Activated CD4-positive, alpha-beta T cell treated with anti-CD3 and anti-CD28 coated beads for 1 hour (primary cell): ENCODE results near the gene ACTR5.
A peak's percentile ranks its signal among the peaks of the same experiment; 100 is the strongest.

Experiments
- DNase-seq: peaks from one replicate; pipeline ENCODE4 v3.0.0-alpha.2; 2020

Gene ACTR5

DNA sequence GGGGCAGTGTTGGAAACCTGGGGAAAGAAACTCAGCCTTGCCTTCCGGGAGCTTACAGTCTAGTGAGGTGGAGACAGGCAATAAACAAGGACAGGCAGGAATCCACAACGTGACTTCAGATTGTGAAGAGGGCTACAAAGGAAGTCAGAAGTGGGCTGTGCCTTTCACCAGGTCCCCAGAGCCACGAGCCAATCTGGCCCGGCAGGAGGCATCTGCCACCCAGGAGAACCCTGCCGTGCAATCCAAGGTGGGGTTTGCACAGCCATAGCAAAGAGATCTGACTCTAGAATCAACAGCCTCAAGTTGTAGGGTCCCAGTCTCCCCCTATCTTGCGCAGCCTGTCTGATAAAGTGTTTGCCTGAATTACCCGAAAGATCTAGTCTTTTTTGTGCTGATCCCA lies 18.5 kb upstream of the ACTR5 start:
- DNase-seq, result no peak

DNA sequence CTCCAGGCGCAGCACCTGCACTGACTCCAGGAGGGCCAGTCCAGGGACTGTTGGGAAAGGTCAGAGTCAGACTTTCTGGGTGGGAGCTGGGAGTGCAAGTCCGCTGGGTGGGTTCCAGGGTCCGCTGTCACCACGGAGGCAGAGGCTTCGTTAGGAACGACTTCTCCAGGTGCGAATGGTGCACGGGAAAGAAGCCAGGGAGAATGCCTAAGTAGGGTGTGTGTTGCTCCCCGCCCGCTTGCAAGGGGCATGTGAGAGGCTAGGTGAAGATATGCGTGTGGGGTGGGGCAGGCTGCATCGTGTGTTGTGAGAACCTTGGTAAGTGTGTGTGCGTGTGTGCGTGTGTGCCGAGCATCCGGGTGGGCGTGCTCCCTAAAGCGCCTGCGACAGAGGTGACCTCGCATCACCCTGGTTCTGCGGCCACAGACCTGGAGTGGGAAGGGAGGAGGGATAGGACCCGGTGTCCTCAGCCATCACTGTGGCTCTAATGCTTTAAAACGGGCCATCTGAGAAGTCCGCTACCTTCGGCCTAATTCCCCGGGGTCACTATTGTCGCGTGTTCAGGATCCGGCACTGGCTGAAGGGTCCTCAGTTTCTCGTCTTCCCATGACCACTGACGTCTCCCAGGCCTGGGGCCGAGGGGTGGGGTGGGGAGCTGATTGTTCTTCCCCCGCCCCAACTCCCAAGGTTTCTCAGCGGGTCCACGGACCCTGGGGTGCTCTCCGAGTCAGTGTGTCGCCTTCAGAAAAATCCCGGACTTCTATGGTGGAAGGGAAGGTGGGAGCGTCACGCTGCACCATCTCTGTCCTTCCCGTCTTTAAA lies 17.9 kb upstream of the ACTR5 start:
- no peak for DNase-seq

DNA sequence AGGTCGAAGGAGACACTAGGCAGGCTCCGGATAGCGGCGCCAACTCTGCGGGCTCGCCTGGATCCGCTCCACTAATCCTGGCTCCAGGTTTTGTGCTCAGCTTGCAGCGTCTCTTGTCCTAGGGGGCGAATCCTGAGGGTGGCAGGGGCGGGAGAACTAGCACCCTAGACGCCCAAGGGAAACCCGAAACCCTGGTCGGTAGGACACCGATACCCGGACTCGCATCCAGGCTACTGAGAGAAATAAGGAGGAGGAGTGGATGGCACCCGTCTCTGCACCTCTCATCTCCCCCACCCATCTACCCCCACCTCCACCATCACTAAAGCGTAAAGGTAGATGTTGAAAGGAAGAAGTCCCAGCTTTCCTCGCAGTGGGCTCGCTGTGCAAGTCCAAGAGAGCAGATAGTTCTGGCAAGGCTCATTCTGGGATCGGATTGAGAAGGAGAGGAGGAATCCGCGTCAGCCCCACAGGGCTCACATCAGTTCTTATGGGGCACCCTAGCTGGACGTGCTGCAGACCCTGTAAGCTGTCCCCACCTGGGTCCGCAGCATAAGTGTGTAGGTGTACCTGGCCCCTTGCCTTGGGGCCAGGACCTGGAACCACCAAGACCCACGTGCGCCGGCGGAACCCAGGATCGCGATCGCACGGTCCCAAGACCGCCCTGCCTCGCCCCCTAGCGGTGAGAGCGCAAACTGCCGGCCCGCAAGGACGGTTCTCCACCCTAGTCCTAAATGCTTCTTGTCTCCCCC lies 17.1 kb upstream of the ACTR5 start:
- peak; percentile 63 for DNase-seq

DNA sequence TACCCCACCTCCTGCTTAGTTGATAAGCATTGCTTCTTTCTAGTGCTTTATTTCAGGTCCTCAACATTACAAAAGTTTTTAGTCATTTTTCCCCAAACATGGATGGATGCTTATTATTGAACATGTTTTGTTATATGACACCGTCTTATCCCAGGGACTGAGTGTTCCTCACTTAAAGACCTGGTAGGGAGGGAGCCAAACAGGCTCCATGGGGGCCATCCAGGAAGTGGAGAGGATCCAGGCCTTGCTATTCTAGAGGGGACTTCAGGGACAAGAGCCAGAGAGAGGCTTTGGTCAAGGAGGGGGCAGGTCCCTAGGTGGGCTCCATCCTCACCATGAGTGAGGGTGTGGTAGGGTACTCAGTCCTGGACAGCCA lies 16.5 kb upstream of the ACTR5 start:
- DNase-seq, result no peak

DNA sequence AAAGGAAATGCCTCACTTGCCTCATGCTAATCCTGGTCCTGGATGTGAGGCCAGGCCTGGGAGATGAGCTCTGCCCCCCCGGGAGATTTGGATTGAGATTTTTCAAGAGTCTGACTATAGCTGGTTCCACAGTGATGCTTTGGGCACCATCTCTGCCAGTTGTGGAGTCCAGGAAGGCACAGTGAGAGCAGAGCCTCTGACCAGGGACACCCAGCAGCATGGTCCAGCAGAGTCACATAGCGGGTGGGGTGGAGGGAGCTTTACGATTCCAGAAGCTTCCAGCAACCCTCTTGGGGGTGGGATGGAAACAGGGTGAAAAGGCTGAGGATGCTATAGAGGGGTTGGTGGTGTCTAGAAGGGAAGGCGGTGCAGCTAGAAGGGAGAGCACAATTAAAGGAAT lies 15.3 kb upstream of the ACTR5 start:
- DNase-seq, result no peak

DNA sequence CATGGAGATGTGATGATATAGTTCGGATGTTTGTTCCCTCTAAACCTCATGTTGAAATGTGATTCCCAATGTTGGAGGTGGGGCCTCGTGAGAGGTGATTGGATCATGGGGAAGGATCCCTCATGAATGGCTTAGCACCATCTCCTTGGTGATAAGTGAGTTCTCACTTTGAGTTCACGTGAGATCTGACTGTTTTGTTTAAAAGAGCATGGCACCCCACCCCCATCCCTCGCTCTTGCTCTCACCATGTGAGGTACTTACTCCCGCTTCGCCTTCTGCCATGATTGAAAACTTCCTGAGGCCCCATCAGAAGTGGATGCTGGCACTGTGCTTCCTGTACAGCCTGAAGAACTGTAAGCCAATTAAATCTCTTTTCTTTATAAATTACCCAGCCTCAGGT lies 13.1 kb upstream of the ACTR5 start:
- no peak for DNase-seq

DNA sequence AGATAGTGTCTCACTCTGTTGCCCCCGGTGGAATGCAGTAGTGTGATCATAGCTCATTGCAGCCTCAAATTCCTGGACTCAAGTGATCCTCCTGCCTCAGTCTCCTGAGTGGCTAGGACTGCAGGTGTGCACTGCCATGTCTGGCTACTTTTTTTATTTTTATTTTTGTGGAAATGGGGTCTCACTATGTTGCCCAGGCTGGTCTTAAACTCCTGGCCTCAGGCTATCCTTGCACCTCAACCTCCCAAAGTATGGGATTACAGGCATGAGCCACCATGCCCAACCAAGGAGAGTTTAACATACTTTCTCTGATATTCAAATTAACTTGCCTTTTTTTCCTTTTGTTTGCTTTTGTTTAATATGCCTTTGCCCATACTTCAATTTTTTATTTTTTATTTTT lies 10.4 kb upstream of the ACTR5 start:
- no peak for DNase-seq

DNA sequence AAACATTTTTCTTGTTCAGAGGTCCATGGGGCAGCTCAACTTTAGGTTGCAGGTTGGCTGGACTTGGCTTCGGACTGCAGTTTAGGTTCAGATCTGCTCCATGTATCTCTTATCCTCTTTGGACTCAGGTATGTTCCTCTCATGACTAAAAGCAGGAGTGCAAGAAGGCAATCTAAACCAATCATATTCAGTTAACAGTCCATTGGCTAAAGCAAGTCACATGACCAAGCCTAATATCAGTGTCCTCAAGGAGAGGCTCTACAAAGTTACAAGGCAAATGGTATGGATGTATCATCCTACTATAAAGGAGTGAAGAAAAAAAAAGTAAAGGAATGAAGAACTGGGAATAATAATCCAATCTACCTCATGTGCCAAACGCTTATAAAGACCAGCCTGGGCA lies 2.5 kb upstream of the ACTR5 start:
- no peak for DNase-seq

DNA sequence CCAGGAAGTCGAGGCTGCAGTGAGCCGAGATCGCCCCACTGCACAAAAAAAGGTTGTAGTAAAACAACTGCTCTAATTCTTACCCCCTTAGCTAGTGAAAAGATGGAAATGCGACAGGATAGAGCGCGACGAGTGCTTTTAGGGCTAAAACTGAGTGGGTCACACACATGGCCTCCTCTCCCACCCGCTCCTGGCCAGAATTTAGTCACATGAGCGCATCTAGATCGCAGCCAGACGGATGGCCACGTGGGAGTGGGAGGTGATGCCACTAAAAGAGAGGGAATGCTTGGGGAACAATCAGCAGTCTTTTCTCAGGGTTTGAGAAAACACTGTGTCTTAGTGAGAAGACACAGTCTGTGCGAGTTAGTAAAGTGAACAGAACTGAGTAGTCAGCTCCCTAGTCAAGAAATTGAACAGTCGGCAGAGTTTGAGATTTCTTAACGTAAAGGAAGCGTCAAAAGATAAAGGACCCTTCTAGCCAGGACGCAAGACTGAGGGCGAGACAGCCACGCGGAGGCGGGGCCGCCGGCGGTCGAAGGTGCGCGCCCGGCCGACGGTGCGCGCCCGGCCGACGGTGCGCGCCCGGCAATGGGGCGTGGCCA lies 664 bp upstream of the ACTR5 start:
- DNase-seq, result no peak

DNA sequence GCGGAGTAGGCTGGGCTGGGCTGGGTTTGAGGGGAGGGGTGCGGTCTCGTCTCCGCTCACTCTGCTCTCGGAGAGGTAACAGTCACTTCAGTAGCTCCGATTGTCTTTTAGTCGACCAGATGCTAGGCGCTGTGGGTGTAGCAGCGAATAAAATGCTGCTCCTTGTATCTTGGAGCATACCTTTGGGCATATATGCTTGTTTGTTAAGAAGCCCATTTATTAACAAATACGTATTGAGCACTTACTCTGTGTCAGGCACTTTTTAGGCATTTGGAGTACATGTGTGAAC lies 545 bp downstream of the ACTR5 start:
- DNase-seq, result peak; percentile 36

DNA sequence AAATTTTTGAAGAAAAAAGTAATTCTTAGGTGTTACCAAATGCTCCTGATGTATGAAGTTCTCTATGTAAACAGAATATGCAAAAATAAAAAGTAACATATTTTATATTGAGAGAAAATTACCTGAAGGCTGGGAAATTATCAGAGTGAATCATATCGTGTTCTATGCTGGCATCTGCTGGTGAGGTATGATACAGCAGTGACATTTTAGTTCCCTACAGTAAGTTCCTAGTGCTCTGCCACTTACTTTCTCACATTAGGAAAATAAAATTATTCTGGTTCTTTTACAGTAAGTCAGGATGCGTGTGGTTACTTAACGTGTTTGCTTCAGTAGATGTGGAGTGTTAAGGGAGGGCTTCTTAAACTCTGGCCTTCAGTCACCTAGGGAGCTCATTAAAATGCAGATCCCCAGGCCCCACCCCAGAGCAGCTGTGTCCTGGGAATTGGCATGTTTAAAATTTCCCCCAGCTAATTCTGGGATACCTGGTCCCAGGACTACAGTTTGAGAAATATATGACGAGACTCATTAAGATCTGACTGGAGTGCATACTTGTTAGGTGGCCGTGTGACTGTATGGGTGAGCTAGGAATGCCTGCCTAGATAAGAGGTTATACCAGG lies 3.2 kb downstream of the ACTR5 start:
- no peak for DNase-seq

DNA sequence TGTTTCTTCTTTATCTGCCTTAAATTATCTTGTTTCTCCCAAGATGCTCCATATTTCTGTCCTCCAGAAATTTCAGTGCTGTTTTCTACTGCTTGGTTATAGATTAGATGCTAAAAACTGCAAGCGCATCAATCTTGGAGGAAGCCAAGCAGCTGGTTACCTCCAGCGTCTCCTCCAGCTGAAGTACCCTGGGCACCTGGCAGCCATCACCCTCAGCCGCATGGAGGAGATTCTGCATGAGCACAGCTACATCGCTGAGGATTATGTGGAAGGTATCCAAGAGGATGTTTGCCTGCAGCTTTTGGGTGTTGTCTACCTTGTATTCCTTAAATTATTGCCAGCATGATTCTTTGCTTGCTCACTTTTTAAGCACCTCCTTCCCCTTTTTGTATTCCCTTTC lies 3.8 kb downstream of the ACTR5 start:
- no peak for DNase-seq

DNA sequence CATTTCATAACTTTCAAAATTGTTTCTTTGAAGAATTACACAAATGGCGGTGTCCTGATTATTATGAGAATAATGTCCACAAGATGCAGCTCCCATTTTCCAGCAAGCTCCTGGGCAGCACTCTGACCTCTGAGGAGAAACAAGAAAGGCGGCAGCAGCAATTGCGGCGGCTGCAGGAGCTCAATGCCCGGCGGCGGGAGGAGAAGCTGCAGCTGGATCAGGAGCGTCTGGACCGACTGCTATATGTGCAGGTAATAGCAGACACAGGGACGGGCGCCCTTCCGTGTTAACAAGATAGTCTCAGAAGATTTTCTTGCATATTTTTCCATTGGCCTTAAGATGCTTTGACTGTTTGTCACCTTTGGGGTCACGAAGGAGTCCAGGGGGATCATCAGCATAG lies 6.7 kb downstream of the ACTR5 start:
- DNase-seq, result no peak

DNA sequence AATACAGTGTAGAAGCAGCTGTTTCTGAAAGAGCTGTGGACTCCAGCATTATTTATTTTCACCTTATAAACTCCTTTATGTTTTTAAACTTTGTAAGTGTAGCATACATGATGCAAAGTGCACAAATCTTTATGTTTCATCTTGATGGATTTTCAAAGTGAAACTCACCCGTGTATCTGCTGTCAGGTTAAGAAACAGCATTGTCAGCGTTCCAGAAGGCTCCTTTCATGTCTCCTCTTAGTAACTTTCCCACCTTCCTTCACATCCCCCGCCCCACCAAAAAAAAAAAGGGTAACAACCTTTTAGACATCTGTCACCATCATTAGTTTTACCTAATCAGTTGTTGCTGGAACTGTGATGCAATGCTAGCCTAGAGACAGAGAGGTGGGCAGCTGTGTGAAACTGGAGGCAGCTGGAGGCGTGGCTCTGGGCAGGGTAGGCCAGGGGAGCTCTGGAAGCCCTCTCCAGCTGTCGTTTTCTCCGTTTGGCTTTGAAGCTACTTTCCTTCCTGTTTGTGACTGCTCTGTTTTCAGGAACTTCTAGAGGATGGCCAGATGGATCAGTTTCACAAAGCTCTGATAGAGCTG lies 7.2 kb downstream of the ACTR5 start:
- no peak for DNase-seq

DNA sequence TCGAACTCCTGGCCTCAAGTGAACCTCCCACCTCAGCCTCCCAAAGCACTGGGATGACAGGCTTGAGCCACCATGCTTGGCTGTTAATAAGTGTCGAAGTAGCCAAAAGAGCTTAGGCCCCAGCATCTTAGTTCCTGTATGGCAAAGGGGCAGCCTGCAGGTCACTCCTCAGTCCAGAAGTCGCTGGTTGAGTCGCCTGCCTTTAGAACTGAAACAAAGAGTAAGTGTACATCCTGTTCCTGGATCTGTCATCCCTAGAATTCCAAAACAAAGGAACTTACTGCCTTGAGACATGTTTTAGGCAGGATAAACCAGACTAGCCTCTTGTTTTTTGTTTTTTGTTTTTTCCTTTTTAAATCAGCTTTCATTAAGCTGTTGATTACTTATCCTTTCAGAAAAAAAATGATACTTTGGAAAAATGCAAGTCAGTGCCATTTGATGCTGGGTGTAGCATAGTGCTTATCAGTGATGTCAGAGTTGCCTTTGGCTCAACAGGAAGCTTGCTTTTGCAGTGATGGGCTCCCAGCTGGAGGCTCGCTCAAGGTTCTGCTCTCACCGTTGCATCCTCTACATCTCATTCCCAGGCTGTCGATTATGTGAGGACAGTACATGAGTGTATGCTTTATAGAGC lies 9.0 kb downstream of the ACTR5 start:
- no peak for DNase-seq

DNA sequence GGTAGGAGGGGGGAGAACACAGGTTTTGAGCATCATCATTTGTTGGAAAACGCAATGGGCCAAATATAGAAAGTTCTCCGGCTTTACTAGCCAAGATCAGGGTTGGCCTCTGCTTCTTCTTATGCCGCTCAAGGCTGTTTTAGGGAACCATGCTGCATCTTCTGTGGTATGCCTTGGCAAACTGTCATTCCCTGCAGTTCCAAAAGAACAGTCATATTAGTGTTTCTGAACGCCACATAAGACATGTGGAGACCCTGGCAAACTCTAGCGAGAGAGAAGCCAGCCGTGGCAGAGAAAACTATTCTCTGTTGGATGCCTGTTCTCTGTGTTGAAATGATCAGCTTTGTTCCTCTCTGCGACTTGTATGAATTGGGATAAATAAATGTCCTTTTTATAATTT lies 10.8 kb downstream of the ACTR5 start:
- DNase-seq, result no peak

DNA sequence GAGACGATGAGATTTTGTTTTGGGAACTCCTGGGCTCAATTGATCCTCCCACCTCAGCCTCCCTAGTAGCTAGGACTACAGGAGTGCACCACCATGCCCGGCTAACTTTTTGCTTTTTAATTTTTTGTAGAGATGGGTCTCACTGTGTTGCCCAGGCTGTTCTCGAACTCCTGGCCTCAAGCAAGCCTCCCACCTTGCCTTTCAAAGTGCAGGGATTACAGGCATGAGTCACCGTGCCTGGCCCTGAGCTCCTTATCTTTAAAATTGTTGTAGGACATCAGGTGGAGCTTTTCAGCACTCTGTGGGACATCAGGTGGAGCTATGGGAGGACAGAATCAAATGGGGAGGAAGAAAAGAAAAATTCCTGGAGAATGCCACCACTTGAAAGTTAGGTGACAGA lies 12.7 kb downstream of the ACTR5 start:
- DNase-seq, result no peak

DNA sequence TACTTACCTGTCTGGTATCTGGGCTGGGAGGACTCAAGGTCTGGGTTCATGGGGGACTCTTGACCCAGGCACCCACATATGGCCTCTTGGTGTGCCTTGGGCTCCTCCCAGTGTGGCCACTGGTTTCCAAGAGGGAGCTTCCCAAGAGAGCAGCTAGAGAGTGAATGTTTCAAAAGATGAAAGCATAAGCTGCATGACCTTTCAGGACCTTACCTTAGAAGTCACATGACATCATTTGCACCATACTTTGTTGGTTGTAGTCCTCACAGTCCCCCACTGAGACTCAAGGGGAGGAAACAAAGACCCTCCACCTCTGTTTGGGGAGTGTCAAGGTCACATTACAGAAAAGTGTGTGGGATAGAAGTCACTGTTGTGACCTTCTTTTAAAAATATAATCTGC lies 13.9 kb downstream of the ACTR5 start:
- no peak for DNase-seq

DNA sequence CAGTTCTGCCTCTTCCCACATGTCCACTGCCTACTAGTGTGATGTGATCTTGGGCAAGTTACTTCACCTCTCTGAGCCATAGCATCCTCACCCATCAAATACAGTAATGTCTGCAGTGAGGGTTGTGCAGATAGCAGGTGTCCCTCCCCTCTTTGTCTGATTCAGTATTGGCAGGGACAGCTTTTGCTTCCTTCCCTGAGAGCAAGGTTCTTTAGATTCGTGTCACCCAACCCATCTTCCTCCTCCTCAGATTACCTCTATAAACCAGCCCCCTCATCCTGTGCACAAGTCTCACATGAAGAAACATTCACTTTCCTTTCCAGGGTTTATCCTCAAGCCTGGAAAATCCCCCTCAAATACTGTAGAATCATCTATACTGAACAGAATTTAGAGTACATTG lies 15.4 kb downstream of the ACTR5 start:
- DNase-seq, result no peak

DNA sequence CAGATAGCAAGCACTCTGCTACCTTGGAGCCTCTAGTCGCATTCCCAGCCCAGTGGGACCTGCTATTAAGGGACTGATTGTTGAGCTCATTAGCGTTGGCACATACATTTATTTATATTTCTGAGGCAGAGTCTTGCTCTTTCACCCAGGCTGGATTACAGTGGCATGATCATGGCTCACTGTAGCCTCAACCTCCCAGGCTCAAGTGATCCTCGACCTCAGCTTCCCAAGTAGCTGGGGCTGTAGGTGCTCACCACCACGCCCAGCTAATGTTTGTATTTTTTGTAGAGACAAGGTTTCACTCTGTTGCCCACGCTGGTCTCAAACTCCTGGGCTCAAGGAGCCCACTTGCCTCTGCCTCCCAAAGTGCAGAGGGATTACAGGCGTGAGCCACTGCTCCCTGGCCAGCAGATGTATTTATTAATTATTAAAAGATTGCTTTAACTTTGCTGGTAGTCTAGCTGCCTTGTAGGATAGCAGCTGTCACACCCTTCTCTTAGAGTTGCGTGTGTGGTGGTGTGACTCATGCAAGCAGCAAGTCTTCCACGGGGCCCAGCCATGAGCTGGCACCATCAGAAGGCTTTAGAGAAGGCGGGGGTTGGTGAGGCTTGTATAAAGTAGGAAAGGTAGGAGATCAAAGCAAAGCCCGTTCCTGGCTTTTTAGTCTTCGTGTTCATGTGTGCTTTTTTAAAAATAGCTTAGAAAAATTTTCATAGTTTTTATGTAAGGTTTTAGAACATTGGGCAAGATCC lies 16.5 kb downstream of the ACTR5 start:
- no peak for DNase-seq

DNA sequence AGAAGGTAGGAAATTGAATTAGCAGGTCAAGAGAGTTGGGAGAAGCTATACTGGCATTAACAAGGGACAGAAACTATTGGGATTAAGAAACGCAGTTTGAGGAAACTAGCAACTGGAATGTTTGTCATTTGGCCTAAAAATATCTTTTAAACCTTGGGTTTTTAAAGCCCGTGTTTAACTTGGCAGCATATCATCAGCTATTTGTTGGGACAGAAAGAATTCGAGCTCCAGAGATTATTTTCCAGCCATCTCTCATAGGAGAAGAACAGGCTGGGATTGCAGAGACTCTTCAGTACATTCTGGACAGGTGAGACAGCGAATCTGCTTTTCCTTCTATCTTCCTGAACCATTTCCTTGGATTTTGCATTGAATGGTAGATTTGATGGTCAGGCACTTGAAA lies 17.8 kb downstream of the ACTR5 start:
- no peak for DNase-seq
